ENCODE data around the gene MFNG. TPM values are rescaled to one million over a fixed set of nuclear protein-coding genes. Genes with fewer than 3 reads are reported as not detected.
A peak's percentile ranks its signal among the peaks of the same experiment; 100 is the strongest.

MFNG gene
- total RNA-seq, 4 donors from 2014 or later = 11.7 to 24.9 (median 19.4) TPM

DNA sequence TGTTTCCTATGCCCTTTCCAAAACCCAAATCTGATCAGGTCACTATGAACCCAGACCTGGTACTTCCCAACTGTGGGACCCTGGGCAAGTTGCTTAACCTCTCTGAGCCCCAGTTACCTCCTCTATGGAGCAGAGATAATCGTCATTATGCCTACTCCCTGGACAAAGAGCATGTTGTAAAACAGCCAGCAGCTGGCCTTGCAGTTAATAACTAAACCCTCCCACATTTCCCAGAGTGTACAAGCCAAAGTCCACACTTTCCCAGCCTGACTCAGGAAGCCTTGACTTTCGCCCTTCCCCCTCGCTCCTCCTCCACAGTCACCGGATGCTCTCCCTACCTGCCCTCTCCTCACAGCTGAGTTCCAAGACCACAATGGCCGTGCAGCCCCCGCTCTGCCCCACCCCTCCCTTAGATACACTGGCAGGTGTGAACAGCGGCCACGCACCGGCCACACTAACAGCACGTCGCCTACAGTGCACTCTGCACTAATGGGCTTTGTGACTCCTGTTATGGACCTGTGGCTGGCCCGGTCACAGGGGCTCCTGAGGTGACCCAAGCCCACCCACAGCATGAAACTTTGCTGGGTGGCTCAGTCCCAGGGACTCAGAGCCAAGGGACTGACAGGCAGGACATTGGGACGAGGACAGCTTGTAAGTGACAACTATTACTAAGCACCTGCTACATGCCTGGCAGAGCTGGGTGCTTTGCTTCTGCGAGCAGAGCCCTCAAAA is 15.6 kb upstream of the MFNG start:
- H3K4me3 ChIP-seq = no peak overlapping the region
- peaks cover 0 to 62% (median 25%) of the 10 kb centered on the region in 4 donors for H3K4me1 ChIP-seq
- H3K27ac ChIP-seq = peak overlapping the region; percentile 30 to 85 (median 78)
- 35 to 36% methylated on average over 13 to 14 of the region's 14 CpGs for WGBS, 2 donors
- no peaks in the 10 kb centered on the region for H3K27me3 ChIP-seq
- peak; percentile 57 to 80 for TF ChIP-seq EP300 (IDR thresholded peaks at IDR 0.05)
- TF ChIP-seq, protein P1, sequence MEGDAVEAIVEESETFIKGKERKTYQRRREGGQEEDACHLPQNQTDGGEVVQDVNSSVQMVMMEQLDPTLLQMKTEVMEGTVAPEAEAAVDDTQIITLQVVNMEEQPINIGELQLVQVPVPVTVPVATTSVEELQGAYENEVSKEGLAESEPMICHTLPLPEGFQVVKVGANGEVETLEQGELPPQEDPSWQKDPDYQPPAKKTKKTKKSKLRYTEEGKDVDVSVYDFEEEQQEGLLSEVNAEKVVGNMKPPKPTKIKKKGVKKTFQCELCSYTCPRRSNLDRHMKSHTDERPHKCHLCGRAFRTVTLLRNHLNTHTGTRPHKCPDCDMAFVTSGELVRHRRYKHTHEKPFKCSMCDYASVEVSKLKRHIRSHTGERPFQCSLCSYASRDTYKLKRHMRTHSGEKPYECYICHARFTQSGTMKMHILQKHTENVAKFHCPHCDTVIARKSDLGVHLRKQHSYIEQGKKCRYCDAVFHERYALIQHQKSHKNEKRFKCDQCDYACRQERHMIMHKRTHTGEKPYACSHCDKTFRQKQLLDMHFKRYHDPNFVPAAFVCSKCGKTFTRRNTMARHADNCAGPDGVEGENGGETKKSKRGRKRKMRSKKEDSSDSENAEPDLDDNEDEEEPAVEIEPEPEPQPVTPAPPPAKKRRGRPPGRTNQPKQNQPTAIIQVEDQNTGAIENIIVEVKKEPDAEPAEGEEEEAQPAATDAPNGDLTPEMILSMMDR (IDR thresholded peaks at IDR 0.05) = no peak
- peaks cover 0 to 51% (median 0%) of the 10 kb centered on the region in 3 donors for H3K36me3 ChIP-seq
- DNase-seq (ENCODE audit: low spot score in 2 of 2) = peak; percentile 43 to 46
- H3K9me3 ChIP-seq = no peaks in the 10 kb centered on the region

- Histone ChIP-seq H3K4me3 (no peak overlapping the region), H3K27me3 (no peaks in the 10 kb centered on the region), H3K9me3 (no peaks in the 10 kb centered on the region), H3K27ac (peak overlapping the region in 3 of 4 donors; percentile 56 to 85 (median 78)), H3K36me3 (peaks cover 0 to 51% (median 0%) of the 10 kb centered on the region in 3 donors), H3K4me1 (peaks cover 0 to 66% (median 25%) of the 10 kb centered on the region in 4 donors)
- DNase-seq (ENCODE audit: low spot score in 2 of 2) = no peak
- no peak for TF ChIP-seq EP300 (IDR thresholded peaks at IDR 0.05)
- TF ChIP-seq, protein P1 (IDR thresholded peaks at IDR 0.05) = no peak
- no peak for TF ChIP-seq POLR2A (IDR thresholded peaks at IDR 0.05)
- 56 to 63% methylated on average over 20 to 21 of the region's 24 CpGs for WGBS, 2 donors
These were observed 14.8 kb upstream of the MFNG start for GRCh38 chr22:37500745-37501609.

DNA sequence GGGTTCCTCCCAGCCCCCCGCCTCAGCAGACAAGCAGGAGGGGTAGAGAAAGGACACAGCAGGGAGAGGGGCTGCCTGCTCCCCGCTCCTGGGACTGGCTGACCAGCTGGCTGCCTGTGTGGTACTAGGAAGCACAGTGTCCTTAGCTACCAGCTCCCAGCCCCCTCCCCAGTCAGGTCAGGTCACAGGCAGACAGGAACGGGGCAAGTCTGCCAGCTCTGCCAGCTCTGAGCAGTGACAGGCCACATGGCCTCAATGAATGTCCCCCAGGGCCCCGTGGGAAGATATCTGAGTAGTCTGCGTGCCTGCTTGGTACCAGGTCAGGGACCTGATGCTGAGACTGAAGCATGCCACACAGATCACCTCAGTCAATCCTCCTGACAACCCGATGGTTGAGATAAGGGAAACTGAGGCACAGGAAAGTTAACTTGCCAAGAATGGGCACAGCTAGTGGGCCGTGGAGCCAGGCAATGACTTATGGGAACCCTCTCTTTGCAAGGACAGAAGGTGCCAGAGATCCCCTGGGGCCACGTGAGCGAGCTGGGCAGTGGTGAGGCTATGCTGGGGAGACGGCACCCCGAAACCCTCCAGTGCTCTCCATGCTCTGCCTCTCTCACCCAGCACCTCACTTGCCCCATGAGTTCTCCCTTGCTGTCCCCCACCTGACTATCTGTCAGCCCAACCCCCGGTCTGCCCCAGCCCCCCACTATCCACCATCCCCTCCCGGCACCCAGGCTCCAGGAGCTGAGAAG is 13.8 kb upstream of the MFNG start:
- no peak for DNase-seq (ENCODE audit: low spot score in 2 of 2)
- peaks cover 0 to 52% (median 0%) of the 10 kb centered on the region in 3 donors for H3K36me3 ChIP-seq
- no peaks in the 10 kb centered on the region for H3K27me3 ChIP-seq
- no peaks in the 10 kb centered on the region for H3K9me3 ChIP-seq
- no peak overlapping the region for H3K4me3 ChIP-seq
- peak overlapping the region in 3 of 4 donors; percentile 56 to 85 (median 78) for H3K27ac ChIP-seq
- 80 to 81% methylated on average over 11 to 12 of the region's 13 CpGs for WGBS, 2 donors
- TF ChIP-seq, protein P1 (IDR thresholded peaks at IDR 0.05) = no peak
- no peak for TF ChIP-seq POLR2A (IDR thresholded peaks at IDR 0.05)
- no peak for TF ChIP-seq EP300 (IDR thresholded peaks at IDR 0.05)
- peaks cover 0 to 66% (median 25%) of the 10 kb centered on the region in 4 donors for H3K4me1 ChIP-seq

GRCh38 chr22:37499027-37499707 is 13.0 kb upstream of the MFNG start:
- WGBS, 2 donors = 52 to 62% methylated on average over 12 of the region's 12 CpGs
- DNase-seq (ENCODE audit: low spot score in 2 of 2) = no peak
- Histone ChIP-seq H3K36me3 (peaks cover 0 to 52% (median 0%) of the 10 kb centered on the region in 3 donors), H3K4me3 (no peak overlapping the region), H3K27me3 (no peaks in the 10 kb centered on the region), H3K27ac (peak overlapping the region in 3 of 4 donors; percentile 9 to 85 (median 78)), H3K9me3 (no peaks in the 10 kb centered on the region), H3K4me1 (peaks cover 0 to 66% (median 25%) of the 10 kb centered on the region in 4 donors)
- no peak for TF ChIP-seq POLR2A (IDR thresholded peaks at IDR 0.05)
- no peak for TF ChIP-seq EP300 (IDR thresholded peaks at IDR 0.05)
- TF ChIP-seq, protein P1 (IDR thresholded peaks at IDR 0.05) = no peak
